Omental fat pad (tissue), 4 donors: ENCODE measurements around the gene FOCAD. TPM values are rescaled to one million over a fixed set of nuclear protein-coding genes. Genes with fewer than 3 reads are reported as not detected.

Source experiments
- ATAC-seq: fragments of 150-250 bp; one replicate; pipeline ENCODE4 v1.9.1; 2016; ENCODE audit warnings: mild to moderate bottlenecking, moderate library complexity; ENCODE audit not compliant: low FRiP score
- DNase-seq: peaks from one replicate; pipeline ENCODE4 v3.0.0-alpha.2; 2019; ENCODE audit warnings: low spot score
- total RNA-seq, 4 donors: library from RNA; depleted of rRNA; stranded (reverse); fragments of >200 nt; gene quantifications; one replicate each; pipeline ENCODE4 v1.1.0, GENCODE V29; 2016
- TF ChIP-seq, protein P1 (sequence below), 3 donors: fragments of 450-650 bp; IDR thresholded peaks; one replicate each; pipeline ENCODE4 v1.5.1; 2016 to 2017; ENCODE audit warnings: antibody characterized with exemption in 3 of 3, mild to moderate bottlenecking in 3 of 3, moderate library complexity in 2 of 3

Gene FOCAD
- total RNA-seq, 4 donors from 2014 or later: 19.1 to 57.4 (median 30.9) TPM

DNA sequence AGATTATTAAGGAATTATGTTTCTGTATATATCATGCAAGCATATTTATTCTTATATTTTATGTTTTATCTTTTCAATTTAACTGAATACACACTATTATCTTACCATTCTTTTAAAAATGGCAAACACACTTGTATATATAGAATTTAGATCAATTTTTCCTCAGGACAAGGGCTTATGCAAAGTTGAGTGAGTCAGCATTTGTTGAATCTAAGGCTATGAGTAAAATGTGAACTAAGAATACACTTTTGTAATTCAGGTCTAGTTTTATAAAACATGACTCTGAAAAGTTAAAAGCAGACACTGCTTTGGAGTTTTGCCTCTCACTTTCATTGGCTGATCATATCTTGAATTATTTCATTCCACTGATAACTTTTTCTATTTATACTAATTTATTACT lies 127.8 kb downstream of the FOCAD start:
- no peak for DNase-seq
- TF ChIP-seq, protein P1, sequence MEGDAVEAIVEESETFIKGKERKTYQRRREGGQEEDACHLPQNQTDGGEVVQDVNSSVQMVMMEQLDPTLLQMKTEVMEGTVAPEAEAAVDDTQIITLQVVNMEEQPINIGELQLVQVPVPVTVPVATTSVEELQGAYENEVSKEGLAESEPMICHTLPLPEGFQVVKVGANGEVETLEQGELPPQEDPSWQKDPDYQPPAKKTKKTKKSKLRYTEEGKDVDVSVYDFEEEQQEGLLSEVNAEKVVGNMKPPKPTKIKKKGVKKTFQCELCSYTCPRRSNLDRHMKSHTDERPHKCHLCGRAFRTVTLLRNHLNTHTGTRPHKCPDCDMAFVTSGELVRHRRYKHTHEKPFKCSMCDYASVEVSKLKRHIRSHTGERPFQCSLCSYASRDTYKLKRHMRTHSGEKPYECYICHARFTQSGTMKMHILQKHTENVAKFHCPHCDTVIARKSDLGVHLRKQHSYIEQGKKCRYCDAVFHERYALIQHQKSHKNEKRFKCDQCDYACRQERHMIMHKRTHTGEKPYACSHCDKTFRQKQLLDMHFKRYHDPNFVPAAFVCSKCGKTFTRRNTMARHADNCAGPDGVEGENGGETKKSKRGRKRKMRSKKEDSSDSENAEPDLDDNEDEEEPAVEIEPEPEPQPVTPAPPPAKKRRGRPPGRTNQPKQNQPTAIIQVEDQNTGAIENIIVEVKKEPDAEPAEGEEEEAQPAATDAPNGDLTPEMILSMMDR (IDR thresholded peaks at IDR 0.05): no peak
- no peak for ATAC-seq

DNA sequence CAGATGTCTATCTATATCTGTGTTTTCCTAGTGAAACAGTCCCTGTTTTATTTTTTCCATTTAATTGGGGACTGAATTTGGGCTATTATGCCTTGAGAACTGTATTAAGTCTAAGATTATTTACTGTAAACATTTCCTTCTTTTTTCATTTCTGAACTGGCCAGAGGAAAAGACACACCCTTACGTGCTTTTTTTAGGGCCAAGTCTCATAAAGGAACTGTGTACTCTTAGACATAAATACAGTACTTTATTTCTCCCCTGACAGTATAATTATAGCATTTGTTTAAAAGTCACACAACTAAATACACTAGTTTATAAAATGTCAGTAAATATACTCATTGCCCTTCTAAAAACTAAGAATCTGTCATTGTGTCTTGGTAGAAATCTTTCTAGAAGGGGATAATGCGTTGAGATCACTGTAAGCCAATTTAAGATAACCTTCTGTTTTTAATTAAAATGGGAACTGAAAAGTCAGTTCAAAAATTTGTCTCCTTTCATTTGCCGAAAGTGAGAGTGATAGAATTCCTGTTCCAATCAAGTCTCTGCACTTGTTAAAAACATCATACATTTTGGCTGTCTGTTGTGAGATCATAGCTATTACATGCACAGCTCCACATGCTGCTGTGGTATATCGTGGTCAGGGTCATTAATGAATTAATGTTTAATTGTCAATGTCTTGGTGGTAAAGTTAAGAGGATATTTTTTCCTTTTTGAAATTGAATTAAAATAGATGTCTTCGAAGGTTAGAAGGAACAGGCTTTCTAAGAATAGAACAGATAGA lies 132.1 kb downstream of the FOCAD start:
- ATAC-seq (no peak), DNase-seq (no peak)
- TF ChIP-seq, protein P1 (IDR thresholded peaks at IDR 0.05): no peak

- TF ChIP-seq, protein P1 (IDR thresholded peaks at IDR 0.05): no peak
- no peak for DNase-seq
- ATAC-seq: no peak
Measured at GRCh38 chr9:20823051-20823450, 139.0 kb downstream of the FOCAD start.

- DNase-seq (no peak), ATAC-seq (no peak)
- TF ChIP-seq, protein P1 (IDR thresholded peaks at IDR 0.05): no peak
Measured at GRCh38 chr9:20831028-20831427, 147.0 kb downstream of the FOCAD start.

GRCh38 chr9:20832775-20833174 lies 148.7 kb downstream of the FOCAD start:
- no peak for ATAC-seq
- TF ChIP-seq, protein P1 (IDR thresholded peaks at IDR 0.05): no peak
- DNase-seq: no peak

DNA sequence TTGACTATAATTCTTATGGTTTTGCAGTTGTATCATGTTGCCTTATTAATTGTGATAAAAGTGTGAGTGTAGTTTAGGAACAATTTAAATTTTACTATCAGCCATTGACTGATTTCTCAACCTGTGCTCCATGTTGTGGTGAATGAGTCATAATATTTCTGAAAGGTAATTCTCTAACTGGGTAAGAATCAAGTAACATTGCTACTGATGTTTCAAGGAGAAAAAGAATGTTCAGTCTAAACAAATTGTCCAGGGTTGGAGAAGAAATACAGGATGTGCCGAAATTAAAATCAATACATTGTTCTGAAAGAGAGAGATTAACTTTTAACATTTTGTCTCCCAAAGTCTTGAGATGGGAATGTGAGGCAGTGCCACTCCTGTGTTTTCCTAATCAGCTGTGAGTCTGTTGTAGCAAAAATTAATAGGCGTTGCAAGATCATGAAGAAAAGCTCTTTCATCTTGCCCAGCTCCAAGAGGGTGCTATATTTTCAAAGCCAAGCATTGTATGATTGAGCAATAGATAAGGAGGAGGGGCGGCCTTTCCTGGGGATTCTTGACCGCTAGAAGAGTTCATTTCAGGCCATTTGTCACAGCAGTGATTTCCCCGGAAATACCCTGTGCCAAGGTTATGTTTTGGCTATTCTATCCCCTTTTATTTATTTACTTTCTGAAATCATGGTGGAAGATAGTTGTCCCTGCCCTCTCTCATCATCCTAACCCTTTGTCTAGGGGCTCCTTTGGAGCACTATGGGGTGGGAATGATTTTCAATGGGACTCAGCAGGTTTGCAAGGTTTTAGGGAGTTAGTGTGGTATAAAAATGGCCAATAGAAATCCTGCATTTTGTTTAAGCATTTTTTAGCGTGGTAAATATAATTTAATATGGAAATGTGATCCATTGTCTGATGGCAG lies 151.6 kb downstream of the FOCAD start:
- no peak for DNase-seq
- no peak for ATAC-seq
- TF ChIP-seq, protein P1 (IDR thresholded peaks at IDR 0.05): no peak
